ENCODE data around the gene OTOP3. TPM values are rescaled to one million over a fixed set of nuclear protein-coding genes. Genes with fewer than 3 reads are reported as not detected.
"Not testable (repeated sequence)": the region's sequence is repeated elsewhere in the genome, so short reads cannot be mapped to it uniquely, and the experiment has no call there.

Gene OTOP3
- polyA plus RNA-seq, 5 donors, result not detected

DNA sequence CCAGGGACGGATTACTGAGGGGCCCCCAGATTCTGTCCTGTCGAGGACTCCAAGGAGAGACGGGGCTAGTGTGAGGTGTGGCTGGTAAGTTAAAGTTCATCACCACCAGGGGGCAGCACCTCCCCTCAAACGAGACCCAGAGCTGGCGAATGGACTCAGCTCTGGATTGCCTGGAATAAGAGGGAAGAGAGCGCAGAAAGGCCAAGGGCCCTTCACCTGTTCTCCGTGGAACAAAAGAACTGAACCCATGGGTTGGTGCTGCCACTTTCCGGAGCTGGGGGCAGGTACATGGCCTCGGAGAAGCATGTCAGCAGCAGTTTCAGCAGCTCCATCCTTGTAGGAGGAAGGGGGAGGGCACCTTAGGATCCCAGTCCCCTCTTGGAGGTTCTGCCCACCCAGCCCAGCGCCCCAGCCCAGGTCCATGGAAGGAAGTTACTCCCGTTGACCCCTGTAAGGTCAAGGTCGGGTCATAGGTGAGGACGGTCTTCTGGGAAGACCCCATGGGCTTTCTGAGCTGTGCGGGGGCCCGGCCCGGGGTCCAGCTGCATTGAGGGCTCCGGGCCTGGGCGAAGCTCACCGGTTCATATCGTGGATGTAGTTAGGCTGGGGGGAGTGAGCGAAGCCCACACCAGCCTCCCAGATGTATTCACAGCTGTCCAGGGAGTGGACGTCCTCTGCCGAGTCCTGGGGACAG lies 26.1 kb downstream of the OTOP3 start:
- DNase-seq, result peak; percentile 73 to 79

GRCh38 chr17:74962622-74963394 lies 27.1 kb downstream of the OTOP3 start:
- no peak for DNase-seq

DNA sequence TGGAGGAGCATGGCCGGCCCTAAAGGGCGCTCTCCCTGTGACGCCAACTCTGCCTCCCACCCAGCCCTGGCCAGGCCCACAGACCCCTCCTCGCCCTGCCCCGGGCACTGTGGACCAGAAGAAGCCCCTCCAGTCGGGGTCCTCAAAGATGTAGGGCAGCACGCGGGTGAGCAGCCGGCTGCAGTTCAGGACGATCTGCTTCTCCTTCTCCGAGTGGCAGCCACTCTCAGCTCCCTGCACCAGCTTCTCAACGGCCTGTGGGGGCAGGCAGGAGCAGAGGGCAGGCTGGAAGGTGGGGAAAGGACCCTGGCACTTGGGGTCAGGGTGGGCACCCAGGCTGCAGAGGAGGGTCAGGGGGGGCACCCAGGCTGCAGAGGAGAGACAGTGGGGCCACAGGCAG lies 28.0 kb downstream of the OTOP3 start:
- no peak for DNase-seq

- no peak for DNase-seq
Measured at GRCh38 chr17:74964246-74964761, 28.6 kb downstream of the OTOP3 start.

DNA sequence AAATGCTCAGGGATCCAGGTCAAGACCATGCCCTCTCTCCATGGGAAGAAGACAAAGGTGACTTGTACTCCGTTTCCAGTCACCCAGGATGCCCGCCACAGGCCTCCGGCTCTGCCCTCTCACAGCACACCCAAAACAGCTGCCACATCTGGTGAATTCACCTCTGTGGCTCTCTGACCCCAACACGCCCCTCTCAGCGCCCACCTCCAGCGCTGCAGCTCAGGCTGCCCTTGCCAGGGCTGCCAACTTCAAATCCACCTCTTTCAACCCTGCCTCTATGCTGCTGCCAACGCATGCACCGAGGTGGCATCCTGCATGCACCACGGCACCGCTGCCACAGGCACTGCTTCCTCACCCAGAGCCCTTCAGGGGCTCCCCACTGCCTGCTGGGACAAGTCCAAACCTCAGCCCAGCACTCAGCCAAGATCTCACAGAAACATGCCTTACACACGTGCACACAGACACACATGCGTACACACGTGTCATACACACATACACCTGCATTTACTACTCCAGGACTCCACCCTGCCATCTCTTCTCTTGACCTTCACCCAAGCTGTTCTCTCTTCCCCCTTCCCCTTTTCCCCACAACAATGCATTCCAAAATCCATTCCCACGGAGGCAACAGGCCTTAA lies 29.4 kb downstream of the OTOP3 start:
- no peak for DNase-seq

DNA sequence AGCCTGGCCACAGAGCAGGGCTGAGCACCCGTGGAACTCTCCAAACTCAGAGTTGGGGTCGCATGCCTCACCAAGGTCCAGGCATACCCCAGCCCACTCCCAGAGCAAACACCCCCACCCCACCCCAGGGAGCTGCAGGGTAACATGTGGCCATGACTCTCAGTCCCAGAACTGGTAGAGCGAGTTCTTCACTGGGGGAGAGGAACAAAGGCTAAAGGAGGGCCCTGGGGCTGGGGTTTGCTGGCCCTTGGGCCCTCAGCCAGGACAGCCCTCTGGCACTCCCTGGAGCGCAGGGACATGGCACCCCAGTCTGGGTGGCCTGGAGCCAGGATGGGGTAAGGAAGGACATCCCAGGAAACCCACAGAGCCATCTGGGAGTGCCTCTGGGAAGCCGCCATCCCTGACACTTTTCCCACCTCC lies 32.7 kb downstream of the OTOP3 start:
- peak in 1 of 2 donors; percentile 52 for DNase-seq

DNA sequence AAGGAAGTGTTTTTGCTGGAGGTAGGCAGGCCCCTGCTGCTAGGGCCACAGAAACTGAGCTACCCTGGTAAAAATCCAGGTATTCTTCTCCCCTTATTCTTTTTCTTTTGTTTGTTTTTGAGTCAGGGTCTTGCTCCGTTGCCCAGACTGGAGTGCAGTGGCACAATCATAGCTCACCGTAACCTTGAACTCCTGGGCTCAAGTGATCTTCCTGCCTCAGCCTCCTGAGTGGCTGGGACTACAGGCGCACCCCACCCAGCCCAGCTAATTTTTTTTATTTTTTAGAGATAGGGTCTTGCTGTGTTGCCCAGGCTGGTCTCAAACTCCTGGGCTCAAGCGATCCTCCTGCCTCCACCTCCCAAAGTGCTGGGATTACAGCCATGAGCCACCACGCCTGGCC lies 33.8 kb downstream of the OTOP3 start:
- not testable (repeated sequence) for DNase-seq

DNA sequence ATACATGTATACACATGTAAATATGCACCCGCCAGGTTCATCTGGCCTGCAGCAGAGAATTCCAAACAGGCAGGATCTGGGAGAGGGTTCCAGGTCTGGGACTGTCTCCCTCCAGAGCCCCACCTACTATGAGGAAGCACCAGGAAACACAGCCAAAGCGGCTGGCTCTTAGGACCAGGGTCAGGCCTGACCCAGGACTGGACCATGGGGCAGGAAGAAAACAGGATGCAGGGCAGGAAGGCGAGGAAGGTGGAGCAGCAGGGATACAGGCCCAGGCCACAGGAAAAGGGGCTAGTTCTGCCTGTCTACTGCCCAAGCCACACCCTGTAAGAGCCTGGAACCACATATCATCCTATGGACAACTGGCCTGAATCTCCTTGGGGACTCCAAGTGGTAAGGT lies 34.7 kb downstream of the OTOP3 start:
- no peak for DNase-seq

GRCh38 chr17:74971069-74971841 lies 35.6 kb downstream of the OTOP3 start:
- DNase-seq, result no peak

DNA sequence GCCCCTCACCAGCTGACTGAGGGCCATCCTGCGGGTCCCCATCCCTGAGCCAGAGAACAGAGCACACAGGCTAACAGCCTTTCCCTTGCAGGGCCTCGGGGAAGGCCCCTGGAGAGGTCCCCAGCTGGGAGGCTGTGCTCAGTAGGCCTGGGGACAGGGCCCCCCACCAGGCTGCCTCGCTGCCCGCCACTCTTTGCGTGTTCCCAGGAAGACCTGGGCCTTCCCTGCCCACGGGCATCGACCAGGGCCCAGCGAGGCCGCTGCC lies 36.1 kb downstream of the OTOP3 start:
- no peak for DNase-seq

DNA sequence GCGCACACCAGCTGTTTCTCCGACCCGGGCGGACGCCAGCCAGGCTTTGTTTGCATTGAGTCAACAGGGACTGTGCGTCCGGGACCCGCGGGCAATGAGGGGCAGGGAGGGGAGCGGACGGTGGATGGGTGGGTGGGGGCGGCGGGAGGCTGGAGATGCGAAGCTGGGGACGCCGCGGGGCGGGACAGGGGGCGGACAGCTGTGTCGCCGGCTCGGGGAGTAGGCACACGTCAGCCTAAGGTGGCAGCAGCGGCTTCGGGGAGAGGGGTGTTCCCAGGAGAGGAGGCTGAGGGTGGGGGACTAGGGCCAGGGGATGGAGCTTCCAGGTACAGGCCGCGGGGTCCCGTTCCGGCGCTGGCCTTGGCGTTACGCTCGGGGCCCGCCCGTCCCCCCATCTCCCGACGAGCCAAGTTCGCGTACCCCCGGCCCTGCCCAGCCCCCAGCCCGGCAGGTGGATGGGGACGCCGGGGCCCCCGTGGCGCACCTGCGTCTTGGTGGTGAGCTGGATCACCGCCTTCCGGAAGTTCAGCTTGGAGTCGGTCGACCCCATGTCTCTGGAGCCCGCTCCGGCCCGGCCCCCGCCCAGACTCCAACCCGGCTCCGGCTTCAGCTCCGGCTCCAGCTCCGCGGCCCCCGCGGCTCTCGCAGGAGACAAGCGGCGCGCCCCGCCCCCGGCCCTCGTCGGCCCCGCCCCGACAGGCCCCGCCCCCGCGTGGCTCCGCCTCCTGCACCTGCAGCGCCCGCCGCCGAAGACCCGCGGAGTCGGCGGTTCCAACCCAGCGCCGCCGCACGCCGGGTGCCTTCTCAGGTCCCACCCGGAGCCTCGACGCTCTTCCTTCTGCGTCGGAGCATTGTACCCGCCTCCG lies 36.6 kb downstream of the OTOP3 start, which contains the start of gene HID1:
TSS of gene HID1 (minus strand) at position 653 of the 866 bp plus-strand sequence. CDS start at position 550, 103 bp downstream.
- DNase-seq, result peak in 1 of 2 donors; percentile 51

DNA sequence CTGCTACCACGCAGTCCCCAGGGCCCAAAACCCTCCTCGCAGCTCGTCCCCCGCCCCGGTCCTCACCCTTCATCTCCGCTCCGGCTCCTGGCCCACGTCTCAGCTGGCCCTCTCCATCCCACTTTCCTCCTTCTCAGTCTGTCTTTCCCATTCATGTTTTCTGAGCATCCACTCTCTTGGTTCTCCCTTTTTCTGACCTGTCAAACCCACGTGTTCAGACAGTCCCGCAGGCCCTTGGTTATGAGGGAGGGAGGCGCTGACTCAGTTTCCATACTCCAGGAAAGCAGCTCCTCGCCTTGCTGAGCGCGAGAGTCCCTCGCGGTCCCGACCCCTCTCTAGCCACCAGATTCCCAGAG lies 37.3 kb downstream of the OTOP3 start:
- no peak for DNase-seq

- no peak for DNase-seq
Measured at GRCh38 chr17:74975943-74976342, 40.2 kb downstream of the OTOP3 start.

GRCh38 chr17:74977802-74978201 lies 42.1 kb downstream of the OTOP3 start:
- DNase-seq, result no peak

- no peak for DNase-seq
Measured at GRCh38 chr17:74978240-74978639, 42.5 kb downstream of the OTOP3 start.

GRCh38 chr17:74979408-74980146 lies 43.9 kb downstream of the OTOP3 start:
- no peak for DNase-seq

DNA sequence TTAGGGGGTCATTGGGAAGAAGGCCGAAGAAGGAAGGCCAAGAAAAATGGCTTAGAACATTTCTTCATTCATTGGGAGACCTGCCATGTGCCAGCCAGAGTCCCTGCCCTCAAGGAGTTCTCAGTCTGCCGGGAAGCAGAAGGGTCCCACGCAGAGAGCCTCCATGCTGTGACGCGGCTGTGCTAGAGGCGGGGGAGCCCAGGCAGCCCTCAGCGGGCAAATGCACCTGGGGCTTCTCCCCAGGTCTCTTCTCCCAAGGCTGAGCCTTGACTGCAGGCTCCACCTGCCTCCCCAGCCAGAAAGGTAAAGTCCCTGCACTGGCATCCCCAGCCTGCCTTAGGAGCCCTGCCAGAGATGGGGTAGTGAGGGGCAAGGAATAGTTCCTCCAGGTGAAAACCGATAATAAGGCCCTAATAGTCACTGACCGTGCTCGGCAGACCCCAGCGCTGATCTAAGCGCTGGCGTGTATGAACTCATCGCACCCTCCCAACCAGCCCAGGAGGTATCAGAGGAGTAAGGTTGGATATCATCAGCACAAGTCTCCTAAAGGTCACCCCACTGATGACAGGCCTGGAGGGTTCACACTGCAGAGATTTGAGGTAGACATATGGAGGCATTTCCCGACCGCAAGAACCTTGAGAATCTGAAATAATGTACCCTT lies 45.8 kb downstream of the OTOP3 start:
- no peak for DNase-seq

DNA sequence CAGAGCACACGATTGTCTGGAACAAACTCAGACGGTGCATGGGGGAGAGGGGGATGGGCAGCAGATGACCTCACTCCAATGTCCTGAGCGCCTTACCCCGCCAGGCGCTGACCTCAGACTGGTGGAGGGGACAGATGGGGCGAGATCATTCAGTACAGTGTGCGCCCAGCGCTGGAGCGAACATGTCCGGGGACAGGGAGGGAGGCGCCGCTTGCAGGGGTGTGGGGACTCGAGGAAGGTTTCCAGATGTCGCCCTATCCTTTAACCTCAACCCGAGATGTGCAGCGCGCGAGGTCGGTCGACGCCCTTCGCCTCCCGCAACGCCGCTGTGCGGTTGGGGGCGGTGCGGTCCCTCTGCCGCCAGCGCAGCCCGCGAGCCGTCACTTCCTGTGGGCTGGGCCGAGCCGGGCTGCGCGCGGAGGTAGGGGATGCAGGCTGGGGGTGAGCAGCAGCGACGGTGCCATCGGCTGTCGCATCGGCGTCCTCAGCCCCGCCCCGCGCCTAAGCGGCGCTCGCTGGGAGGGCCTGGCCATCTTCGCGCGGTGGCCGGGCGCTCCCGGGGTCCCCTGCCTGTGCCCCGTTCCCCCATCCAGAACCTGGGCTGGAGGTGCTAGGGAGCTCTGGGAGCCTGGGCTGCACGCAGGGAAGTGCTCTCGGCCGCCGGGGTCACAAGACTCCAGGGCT lies 46.4 kb downstream of the OTOP3 start:
- DNase-seq, result peak; percentile 73 to 77

DNA sequence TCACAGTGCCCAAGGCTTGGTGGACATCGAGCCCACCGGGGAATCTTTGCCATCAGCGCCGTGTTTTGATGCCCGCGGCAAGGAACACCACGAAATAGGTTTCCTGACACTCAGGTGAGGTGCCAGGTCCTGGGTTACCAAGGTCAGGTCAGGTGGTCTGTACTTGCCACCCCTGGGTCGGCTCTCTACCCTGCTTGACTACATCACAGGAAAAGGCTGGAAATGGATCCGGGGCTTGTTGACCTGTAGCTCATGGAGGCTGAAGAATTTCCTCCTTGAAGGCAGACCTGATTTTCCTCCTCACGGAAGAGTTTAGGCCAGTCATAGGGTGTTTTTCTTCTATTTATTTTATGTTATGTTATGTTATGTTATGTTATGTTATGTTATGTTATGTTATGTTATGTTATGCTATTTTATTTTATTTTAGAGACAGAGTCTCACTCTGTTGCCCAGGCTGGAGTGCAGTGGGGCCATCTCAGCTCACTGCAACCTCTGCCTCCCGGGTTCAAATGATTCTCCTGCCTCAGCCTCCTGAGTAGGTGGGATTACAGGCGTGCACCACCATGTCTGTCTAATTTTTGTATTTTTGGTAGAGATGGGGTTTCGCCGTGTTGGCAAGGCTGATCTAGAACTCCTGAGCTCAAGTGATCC lies 47.1 kb downstream of the OTOP3 start:
- not testable (repeated sequence) for DNase-seq

All from right lung (tissue), 5 donors.